ENCODE data around the gene PDE6A. TPM values are rescaled to one million over a fixed set of nuclear protein-coding genes. Genes with fewer than 3 reads are reported as not detected.

The PDE6A gene
- total and polyA plus RNA-seq, 4 donors, result 0.13 TPM; not detected in 3

DNA sequence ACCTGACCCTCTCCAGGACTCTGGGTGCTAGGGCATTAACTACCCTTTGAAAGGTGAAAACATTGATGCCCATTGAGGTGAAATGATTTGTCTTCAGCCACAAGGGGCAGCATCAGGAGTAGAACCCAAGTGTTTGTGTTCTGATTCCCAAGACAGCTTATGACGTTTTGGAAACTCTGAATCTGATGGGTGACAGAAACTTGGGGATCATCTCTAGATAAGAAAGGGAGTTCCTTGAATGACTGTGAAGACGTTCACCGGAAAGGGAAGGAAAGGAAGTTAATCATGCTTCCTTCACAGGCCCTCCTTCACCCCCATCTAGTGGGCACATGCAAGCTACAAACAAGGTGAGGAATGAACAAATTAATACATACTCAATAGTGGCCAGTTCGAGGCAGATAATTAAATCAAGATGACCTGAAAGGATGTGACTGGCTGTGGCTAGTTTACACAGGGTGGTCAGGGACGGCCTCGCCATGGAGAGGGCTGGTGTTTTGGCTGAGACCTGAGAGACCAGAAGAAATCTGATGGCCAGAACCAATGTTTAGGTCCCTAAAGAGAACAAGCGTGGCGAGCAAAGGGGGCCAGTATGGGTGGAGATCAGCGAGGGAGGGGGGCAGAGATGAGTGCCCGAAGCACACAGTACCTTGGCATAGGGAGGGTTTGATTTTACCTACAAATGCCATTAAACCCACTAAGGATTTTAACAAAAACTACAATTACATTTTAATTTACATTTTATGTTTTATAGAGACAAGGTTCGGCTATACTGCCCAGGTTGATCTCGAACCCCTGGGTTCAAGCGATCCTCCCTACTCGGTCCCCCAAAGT lies 15.0 kb upstream of the PDE6A start:
- Histone ChIP-seq H3K4me1 (ENCODE audit: control insufficient read depth in 1 of 2, insufficient read depth in 2 of 2, low read length in 2 of 2) (no peaks in the 10 kb centered on the region), H3K9me3 (ENCODE audit: control insufficient read depth, low read length) (no peaks in the 10 kb centered on the region), H3K4me3 (ENCODE audit: low read length in 2 of 2) (peak overlapping the region; percentile 44 to 47), H3K36me3 (ENCODE audit: control insufficient read depth in 1 of 2, insufficient read depth in 2 of 2, low read length in 1 of 2) (no peaks in the 10 kb centered on the region), H3K27me3 (ENCODE audit: control insufficient read depth in 1 of 2, insufficient read depth in 2 of 2, low read length in 1 of 2) (no peaks in the 10 kb centered on the region), H3K27ac (ENCODE audit: low read depth in 1 of 2, low read length in 2 of 2) (peak overlapping the region; percentile 49 to 64)
- WGBS, 2 donors, result 28 to 41% methylated on average over 14 of the region's 14 CpGs
- ATAC-seq (ENCODE audit: low FRiP score), result no peak
- DNase-seq, result no peak
- intact Hi-C loops (cut with DNase I), result loop anchor here (2.0 to 10.0 kb wide), 4 partner anchors 42 to 785 kb away; no protein-coding TSS in a partner anchor

DNA sequence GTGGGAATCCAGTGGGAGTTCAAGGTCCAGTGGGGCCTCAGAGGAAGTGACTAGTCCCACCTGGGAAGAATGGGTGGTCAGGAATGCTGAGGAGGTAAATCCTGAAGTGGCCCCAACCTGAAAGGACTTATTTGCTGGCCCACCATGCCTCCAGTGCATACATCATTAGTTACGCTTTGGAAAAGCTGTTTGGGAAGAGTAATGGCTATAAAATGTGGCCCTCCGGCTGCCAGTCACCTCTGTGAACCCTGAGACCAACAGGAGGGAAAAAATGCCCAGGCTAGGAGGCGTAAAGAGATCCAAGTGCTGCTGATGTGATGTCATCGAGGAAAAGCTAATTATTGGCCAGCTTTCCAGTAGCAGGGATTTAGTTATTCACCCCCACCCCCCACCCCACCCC lies 13.3 kb upstream of the PDE6A start:
- WGBS, 2 donors, result 91% methylated on average over 4 of the region's 4 CpGs
- H3K9me3 ChIP-seq (ENCODE audit: control insufficient read depth, low read length), result no peaks in the 10 kb centered on the region
- DNase-seq (no peak), ATAC-seq (ENCODE audit: low FRiP score) (no peak)
- H3K36me3 ChIP-seq (ENCODE audit: control insufficient read depth in 1 of 2, insufficient read depth in 2 of 2, low read length in 1 of 2), result no peaks in the 10 kb centered on the region
- no peaks in the 10 kb centered on the region for H3K27me3 ChIP-seq (ENCODE audit: control insufficient read depth in 1 of 2, insufficient read depth in 2 of 2, low read length in 1 of 2)
- H3K27ac ChIP-seq (ENCODE audit: low read depth in 1 of 2, low read length in 2 of 2), result no peak overlapping the region
- H3K4me3 ChIP-seq (ENCODE audit: low read length in 2 of 2), result no peak overlapping the region
- intact Hi-C loops (cut with DNase I), result loop anchor here in 1 of 2 donors (5.0 kb wide), 1 partner anchor 41 kb away; no protein-coding TSS in a partner anchor
- no peaks in the 10 kb centered on the region for H3K4me1 ChIP-seq (ENCODE audit: control insufficient read depth in 1 of 2, insufficient read depth in 2 of 2, low read length in 2 of 2)

DNA sequence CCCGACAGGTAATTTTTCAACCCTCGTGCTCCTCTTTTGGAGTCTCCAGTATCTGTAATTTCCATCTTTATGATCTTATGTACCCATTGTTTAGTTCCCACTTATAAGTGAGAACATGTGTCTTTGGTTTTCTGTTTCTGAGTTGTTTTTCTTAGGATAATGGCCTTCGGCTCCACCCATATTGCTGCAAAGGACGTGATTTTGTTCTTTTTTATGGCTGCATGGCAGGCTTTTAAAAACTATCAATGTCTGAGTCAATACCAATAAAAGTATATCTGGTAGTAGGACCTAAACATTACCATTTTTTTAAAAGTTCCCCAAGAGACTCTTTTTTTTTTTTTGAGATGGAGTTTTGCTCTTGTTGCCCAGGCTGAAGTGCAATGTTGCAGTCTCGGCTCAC lies 12.1 kb upstream of the PDE6A start:
- Histone ChIP-seq H3K9me3 (ENCODE audit: control insufficient read depth, low read length) (no peaks in the 10 kb centered on the region), H3K27me3 (ENCODE audit: control insufficient read depth in 1 of 2, insufficient read depth in 2 of 2, low read length in 1 of 2) (no peaks in the 10 kb centered on the region), H3K4me1 (ENCODE audit: control insufficient read depth in 1 of 2, insufficient read depth in 2 of 2, low read length in 2 of 2) (no peaks in the 10 kb centered on the region), H3K36me3 (ENCODE audit: control insufficient read depth in 1 of 2, insufficient read depth in 2 of 2, low read length in 1 of 2) (no peaks in the 10 kb centered on the region), H3K4me3 (ENCODE audit: low read length in 2 of 2) (no peak overlapping the region), H3K27ac (ENCODE audit: low read depth in 1 of 2, low read length in 2 of 2) (no peak overlapping the region)
- ATAC-seq (ENCODE audit: low FRiP score) (no peak), DNase-seq (no peak)
- 72 to 75% methylated on average over 5 of the region's 5 CpGs for WGBS, 2 donors
- intact Hi-C loops (cut with DNase I), result loop anchor here in 1 of 2 donors (5.0 kb wide), 1 partner anchor 39 kb away; no protein-coding TSS in a partner anchor

DNA sequence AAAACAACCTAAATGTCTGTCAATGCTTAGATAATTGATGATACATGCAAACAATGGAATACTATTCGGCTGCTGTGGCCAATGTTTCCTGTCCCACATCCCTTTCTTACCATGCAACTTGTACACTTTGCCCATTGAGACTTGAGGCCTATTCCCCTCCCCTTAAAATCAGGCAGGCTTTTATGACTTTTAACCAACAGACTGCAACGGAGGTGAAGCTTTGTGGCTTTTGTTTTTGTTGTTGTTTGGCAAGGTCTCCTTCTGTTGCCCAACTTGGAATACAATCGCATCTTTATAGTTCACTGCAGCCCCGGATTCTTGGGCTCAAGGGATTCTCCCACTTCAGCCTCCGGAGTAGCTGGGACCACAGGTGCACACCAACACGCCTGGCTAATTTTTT lies 10.2 kb upstream of the PDE6A start:
- no peaks in the 10 kb centered on the region for H3K9me3 ChIP-seq (ENCODE audit: control insufficient read depth, low read length)
- 93% methylated on average over 6 of the region's 6 CpGs for WGBS, 2 donors
- no peaks in the 10 kb centered on the region for H3K36me3 ChIP-seq (ENCODE audit: control insufficient read depth in 1 of 2, insufficient read depth in 2 of 2, low read length in 1 of 2)
- H3K4me3 ChIP-seq (ENCODE audit: low read length in 2 of 2), result no peak overlapping the region
- intact Hi-C loops (cut with DNase I), result loop anchor here in 1 of 2 donors (5.0 kb wide), 1 partner anchor 37 kb away; no protein-coding TSS in a partner anchor
- ATAC-seq (ENCODE audit: low FRiP score) (no peak), DNase-seq (no peak)
- no peak overlapping the region for H3K27ac ChIP-seq (ENCODE audit: low read depth in 1 of 2, low read length in 2 of 2)
- no peaks in the 10 kb centered on the region for H3K27me3 ChIP-seq (ENCODE audit: control insufficient read depth in 1 of 2, insufficient read depth in 2 of 2, low read length in 1 of 2)
- no peaks in the 10 kb centered on the region for H3K4me1 ChIP-seq (ENCODE audit: control insufficient read depth in 1 of 2, insufficient read depth in 2 of 2, low read length in 2 of 2)

DNA sequence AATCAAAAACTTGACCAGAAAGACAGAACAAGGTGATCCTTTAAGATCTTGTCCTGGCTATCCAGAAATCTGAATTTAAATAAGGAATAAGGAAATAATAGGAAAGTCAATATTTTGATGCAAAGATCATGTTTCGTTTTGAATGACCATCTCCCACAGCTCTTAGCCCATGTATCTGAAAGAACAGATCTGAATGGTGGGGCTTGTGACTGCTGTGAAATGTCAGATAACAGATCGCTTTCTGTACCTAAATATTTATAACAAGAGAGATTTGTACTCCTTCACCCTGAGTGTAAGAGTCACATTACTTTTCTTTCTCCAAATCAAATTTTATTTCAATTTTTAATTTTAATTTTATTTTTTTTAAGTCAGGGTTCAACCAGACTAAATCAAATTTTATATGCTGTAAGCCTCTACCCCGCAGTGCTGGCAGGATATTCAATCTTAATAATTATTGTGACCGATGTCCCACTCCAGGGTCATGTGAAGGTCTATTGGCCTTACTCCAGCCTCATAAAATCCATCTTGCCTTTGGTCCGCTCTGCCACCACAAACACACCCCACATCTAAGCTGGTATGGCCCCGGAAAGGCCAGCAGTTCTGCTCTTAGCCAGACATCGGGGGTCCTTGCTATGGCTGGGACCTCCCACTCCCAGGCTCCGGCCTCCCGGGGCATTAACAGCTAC lies 9.0 kb upstream of the PDE6A start:
- no peaks in the 10 kb centered on the region for H3K9me3 ChIP-seq (ENCODE audit: control insufficient read depth, low read length)
- no peaks in the 10 kb centered on the region for H3K27me3 ChIP-seq (ENCODE audit: control insufficient read depth in 1 of 2, insufficient read depth in 2 of 2, low read length in 1 of 2)
- no peaks in the 10 kb centered on the region for H3K36me3 ChIP-seq (ENCODE audit: control insufficient read depth in 1 of 2, insufficient read depth in 2 of 2, low read length in 1 of 2)
- no peak for ATAC-seq (ENCODE audit: low FRiP score)
- 88 to 91% methylated on average over 9 of the region's 9 CpGs for WGBS, 2 donors
- DNase-seq, result no peak
- H3K27ac ChIP-seq (ENCODE audit: low read depth in 1 of 2, low read length in 2 of 2), result no peak overlapping the region
- no peaks in the 10 kb centered on the region for H3K4me1 ChIP-seq (ENCODE audit: control insufficient read depth in 1 of 2, insufficient read depth in 2 of 2, low read length in 2 of 2)
- no peak overlapping the region for H3K4me3 ChIP-seq (ENCODE audit: low read length in 2 of 2)
- intact Hi-C loops (cut with DNase I), result no loop called here

DNA sequence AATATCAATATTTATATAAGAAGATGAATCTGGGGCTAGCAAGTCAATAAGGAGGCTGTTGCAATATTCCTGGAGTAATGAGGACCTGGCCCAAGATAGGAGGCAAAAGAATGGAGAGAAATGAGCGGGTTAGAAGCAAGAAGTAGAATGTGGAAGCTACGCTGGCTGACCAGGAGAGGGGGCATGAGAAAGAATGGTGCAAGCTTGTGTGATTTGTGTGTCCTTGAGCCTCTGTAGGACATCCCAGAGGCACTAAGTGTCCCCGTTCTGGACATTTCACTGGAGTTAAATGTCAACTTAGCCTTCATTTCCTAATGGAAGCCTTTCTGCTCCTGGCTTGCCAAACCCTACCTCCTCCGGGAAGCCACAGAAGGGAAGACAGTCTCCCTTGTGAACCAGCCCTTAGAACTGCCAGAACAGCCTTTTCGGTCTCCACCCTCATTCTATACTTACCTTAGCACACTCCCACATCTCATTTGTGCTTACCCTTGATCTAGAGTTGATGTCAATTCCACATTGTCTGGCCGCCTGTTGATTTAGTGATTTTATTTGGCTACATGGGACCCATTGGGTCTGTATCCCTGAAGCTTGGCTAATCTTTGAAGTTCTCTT lies 6.7 kb upstream of the PDE6A start:
- 85 to 96% methylated on average over 6 of the region's 6 CpGs for whole genome bisulfite sequencing, 2 donors
- intact Hi-C loops (cut with DNase I), result no loop called here
- H3K27ac ChIP-seq (ENCODE audit: low read depth in 1 of 2, low read length in 2 of 2), result no peak overlapping the region
- ATAC-seq (ENCODE audit: low FRiP score), result no peak
- H3K4me3 ChIP-seq (ENCODE audit: low read length in 2 of 2), result no peak overlapping the region
- DNase-seq, result no peak
- H3K36me3 ChIP-seq (ENCODE audit: control insufficient read depth in 1 of 2, insufficient read depth in 2 of 2, low read length in 1 of 2), result no peaks in the 10 kb centered on the region
- H3K4me1 ChIP-seq (ENCODE audit: control insufficient read depth in 1 of 2, insufficient read depth in 2 of 2, low read length in 2 of 2), result no peaks in the 10 kb centered on the region
- no peaks in the 10 kb centered on the region for H3K27me3 ChIP-seq (ENCODE audit: control insufficient read depth in 1 of 2, insufficient read depth in 2 of 2, low read length in 1 of 2)
- no peaks in the 10 kb centered on the region for H3K9me3 ChIP-seq (ENCODE audit: control insufficient read depth, low read length)

DNA sequence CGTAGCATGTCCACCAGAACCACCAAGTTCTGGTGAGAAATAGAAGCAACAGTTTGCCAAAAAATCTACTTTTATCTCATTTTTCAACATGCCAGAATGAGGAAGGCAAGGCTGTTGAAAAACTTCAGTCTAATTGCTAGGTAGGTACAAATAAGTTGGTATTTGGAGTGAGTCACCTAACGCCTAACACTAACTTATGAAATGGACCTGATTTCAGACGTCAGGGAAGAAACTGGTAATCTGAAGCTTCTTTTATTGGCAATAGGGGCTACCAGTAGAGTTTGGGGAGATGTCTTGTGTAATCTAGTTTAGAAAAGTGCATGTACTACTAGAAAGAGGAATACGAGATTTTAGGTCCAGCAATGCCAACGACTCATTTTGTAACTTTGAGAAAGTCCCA lies 4.4 kb upstream of the PDE6A start:
- intact Hi-C loops (cut with DNase I), result no loop called here
- ATAC-seq (ENCODE audit: low FRiP score) (no peak), DNase-seq (no peak)
- Histone ChIP-seq H3K27ac (ENCODE audit: low read depth in 1 of 2, low read length in 2 of 2) (no peak overlapping the region), H3K9me3 (ENCODE audit: control insufficient read depth, low read length) (no peaks in the 10 kb centered on the region), H3K36me3 (ENCODE audit: control insufficient read depth in 1 of 2, insufficient read depth in 2 of 2, low read length in 1 of 2) (no peaks in the 10 kb centered on the region), H3K4me3 (ENCODE audit: low read length in 2 of 2) (no peak overlapping the region), H3K4me1 (ENCODE audit: control insufficient read depth in 1 of 2, insufficient read depth in 2 of 2, low read length in 2 of 2) (no peaks in the 10 kb centered on the region), H3K27me3 (ENCODE audit: control insufficient read depth in 1 of 2, insufficient read depth in 2 of 2, low read length in 1 of 2) (no peaks in the 10 kb centered on the region)
- 88 to 92% methylated on average over 5 of the region's 5 CpGs for whole genome bisulfite sequencing, 2 donors

DNA sequence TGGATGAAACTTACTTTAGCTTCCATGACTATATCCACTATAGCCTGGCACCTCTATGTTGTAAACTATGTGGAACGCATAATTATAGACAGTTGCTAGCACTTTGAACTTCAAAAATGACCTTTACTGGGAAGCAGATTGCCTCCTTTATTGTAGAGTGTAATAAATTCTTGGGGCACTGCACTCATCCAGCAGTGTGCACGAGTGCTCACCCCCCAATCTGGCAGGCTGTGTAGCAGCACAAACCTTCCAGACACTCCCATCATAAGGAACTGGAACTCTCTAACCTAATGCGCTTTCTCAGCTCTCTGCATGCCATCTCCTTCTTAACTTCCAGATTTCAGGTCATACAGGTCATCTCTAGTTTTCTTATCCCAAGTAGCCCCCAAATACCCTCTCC lies 1.5 kb upstream of the PDE6A start:
- no peak for ATAC-seq (ENCODE audit: low FRiP score)
- H3K36me3 ChIP-seq (ENCODE audit: control insufficient read depth in 1 of 2, insufficient read depth in 2 of 2, low read length in 1 of 2), result no peaks in the 10 kb centered on the region
- H3K4me1 ChIP-seq (ENCODE audit: control insufficient read depth in 1 of 2, insufficient read depth in 2 of 2, low read length in 2 of 2), result no peaks in the 10 kb centered on the region
- no peak overlapping the region for H3K4me3 ChIP-seq (ENCODE audit: low read length in 2 of 2)
- H3K27me3 ChIP-seq (ENCODE audit: control insufficient read depth in 1 of 2, insufficient read depth in 2 of 2, low read length in 1 of 2), result no peaks in the 10 kb centered on the region
- H3K27ac ChIP-seq (ENCODE audit: low read depth in 1 of 2, low read length in 2 of 2), result no peak overlapping the region
- H3K9me3 ChIP-seq (ENCODE audit: control insufficient read depth, low read length), result no peaks in the 10 kb centered on the region
- intact Hi-C loops (cut with DNase I), result no loop called here
- WGBS, 2 donors, result 92 to 93% methylated on average over 3 of the region's 3 CpGs
- DNase-seq, result no peak

Data from aorta (tissue), 5 donors.